ENCODE results near the gene EXOSC7.

- TF ChIP-seq CTCF (IDR thresholded peaks at IDR 0.05) (no peak), EZH2 (IDR thresholded peaks at IDR 0.05; ENCODE audit: borderline replicate concordance, insufficient read depth, low read depth, low read length, poor library complexity, severe bottlenecking) (no peak)
Measured at GRCh38 chr3:45035441-45036301, 59.6 kb downstream of the EXOSC7 start.
